Peyer's patch (tissue), 4 donors: Measurements from ENCODE around the gene STXBP1. TPM values are rescaled to one million over a fixed set of nuclear protein-coding genes. Genes with fewer than 3 reads are reported as not detected.

Experiments
- DNase-seq, 3 donors: peaks; one replicate each; pipeline ENCODE4 v3.0.0-alpha.2; 2017 to 2019
- H3K27ac ChIP-seq, 4 donors: fragments of 200-600 bp; sonication (generic); one replicate each; pipeline ENCODE4 v1.5.1; 2016 to 2019
- H3K27me3 ChIP-seq, 2 donors: fragments of 200-600 bp; sonication (generic); one replicate each; pipeline ENCODE4 v1.5.1; 2019
- H3K36me3 ChIP-seq, 3 donors: fragments of 200-600 bp; sonication (generic); one replicate each; pipeline ENCODE4 v1.5.1; 2016 to 2019
- H3K4me1 ChIP-seq, 4 donors: fragments of 200-600 bp; sonication (generic); one replicate each; pipeline ENCODE4 v1.5.1; 2016 to 2019
- H3K4me3 ChIP-seq, 4 donors: fragments of 200-600 bp; sonication (generic); 1 replicate in 3 of 4; 2 replicates in 1 of 4; pipeline ENCODE4 v1.5.1; 2016 to 2019; ENCODE audit warnings: mild to moderate bottlenecking in 1 of 4
- H3K9me3 ChIP-seq, 4 donors: fragments of 200-600 bp; sonication (generic); one replicate each; pipeline ENCODE4 v1.5.1; 2016 to 2019; ENCODE audit warnings: mild to moderate bottlenecking in 1 of 4
- POLR2A ChIP-seq, 2 donors: fragments of 450-650 bp; IDR thresholded peaks; one replicate each; pipeline ENCODE4 v1.5.1; 2017; ENCODE audit warnings: antibody characterized with exemption in 2 of 2, mild to moderate bottlenecking in 2 of 2, moderate library complexity in 2 of 2
- total RNA-seq, 4 donors: library from RNA; depleted of rRNA; stranded (reverse); fragments of >200 nt; gene quantifications; one replicate each; pipeline ENCODE4 v1.1.0, GENCODE V29; 2016
- TF ChIP-seq, protein P1 (sequence below), 6 experiments: fragments of 450-650 bp in 4 of 6; fragments of 200-600 bp in 2 of 6; sonication (generic) in 1 of 6; IDR thresholded peaks; one replicate each; pipeline ENCODE4 v1.5.1; 2017 to 2019; ENCODE audit warnings: antibody characterized with exemption in 6 of 6, mild to moderate bottlenecking in 3 of 6, moderate library complexity in 1 of 6

Gene STXBP1
- total RNA-seq, 4 donors from 2014 or later = 4.4 to 90.8 (median 12.6) TPM

DNA sequence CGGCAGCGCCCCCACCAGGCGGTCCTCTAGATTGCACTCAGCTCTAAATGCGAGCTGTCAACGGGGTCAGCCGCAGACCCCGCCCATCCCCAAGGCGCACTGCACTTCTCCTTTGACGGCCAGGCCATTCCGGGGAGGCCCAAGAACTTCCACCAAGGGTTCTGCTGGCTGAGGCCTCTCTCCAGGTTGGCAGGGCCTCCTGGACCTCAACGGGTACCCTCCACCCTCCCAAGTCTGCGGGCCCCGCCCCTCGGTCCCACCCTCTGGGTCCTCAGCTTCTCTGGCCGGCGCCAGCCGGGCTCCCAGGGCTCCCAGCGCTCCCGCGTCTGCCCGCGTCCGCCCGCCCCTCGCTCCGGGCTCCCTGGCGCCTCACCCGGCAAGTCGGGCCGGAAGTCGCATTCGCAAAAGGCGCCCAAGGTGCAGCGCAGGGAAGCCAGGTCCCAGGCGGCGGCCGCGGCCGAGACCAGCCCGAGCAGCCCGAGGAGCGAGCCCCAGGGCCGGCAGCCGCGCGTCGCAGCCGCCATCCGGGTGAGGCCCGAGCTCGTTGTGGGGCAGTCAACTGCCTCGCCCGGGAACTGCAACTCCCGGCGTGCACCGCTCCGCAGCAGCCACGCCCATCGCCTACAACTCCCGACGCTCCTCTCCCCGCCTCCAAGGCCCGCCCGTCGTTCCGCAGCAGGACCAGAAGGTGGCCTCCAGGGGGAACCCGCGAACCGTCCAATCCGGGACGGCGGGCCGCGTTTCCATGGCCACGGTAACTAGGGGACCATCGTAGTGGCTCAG, 122.9 kb downstream of the STXBP1 start, which contains the start of gene TOR2A:
Gene TOR2A, minus strand, starts transcription at position 548 of the 783 bp plus-strand sequence. Its CDS starts 24 bp downstream, at position 524.
- TF ChIP-seq, protein P1, sequence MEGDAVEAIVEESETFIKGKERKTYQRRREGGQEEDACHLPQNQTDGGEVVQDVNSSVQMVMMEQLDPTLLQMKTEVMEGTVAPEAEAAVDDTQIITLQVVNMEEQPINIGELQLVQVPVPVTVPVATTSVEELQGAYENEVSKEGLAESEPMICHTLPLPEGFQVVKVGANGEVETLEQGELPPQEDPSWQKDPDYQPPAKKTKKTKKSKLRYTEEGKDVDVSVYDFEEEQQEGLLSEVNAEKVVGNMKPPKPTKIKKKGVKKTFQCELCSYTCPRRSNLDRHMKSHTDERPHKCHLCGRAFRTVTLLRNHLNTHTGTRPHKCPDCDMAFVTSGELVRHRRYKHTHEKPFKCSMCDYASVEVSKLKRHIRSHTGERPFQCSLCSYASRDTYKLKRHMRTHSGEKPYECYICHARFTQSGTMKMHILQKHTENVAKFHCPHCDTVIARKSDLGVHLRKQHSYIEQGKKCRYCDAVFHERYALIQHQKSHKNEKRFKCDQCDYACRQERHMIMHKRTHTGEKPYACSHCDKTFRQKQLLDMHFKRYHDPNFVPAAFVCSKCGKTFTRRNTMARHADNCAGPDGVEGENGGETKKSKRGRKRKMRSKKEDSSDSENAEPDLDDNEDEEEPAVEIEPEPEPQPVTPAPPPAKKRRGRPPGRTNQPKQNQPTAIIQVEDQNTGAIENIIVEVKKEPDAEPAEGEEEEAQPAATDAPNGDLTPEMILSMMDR (IDR thresholded peaks at IDR 0.05) = peak; percentile 93 to 99 (median 98)
- peak; percentile 87 to 90 for TF ChIP-seq POLR2A (IDR thresholded peaks at IDR 0.05)
- peak; percentile 96 to 98 (median 98) for DNase-seq
- Histone ChIP-seq H3K4me1 (peaks cover 0 to 7% (median 4%) of the 10 kb centered on the region in 4 donors), H3K9me3 (no peaks in the 10 kb centered on the region), H3K27me3 (no peaks in the 10 kb centered on the region), H3K4me3 (peak within 1 kb of the TSS; percentile 51 to 84 (median 69)), H3K36me3 (peaks cover 0 to 20% (median 0%) of the 10 kb centered on the region in 3 donors), H3K27ac (peak within 1 kb of the TSS; percentile 85 to 97 (median 92))

GRCh38 chr9:127735530-127736185, 123.6 kb downstream of the STXBP1 start:
- Histone ChIP-seq H3K4me1 (peaks cover 0 to 14% (median 4%) of the 10 kb centered on the region in 4 donors), H3K36me3 (peaks cover 0 to 20% (median 0%) of the 10 kb centered on the region in 3 donors), H3K27ac (peak overlapping the region in 2 of 4 donors; percentile 90 to 93), H3K27me3 (no peaks in the 10 kb centered on the region), H3K4me3 (no peak overlapping the region), H3K9me3 (no peaks in the 10 kb centered on the region)
- no peak for DNase-seq
- TF ChIP-seq, protein P1 (IDR thresholded peaks at IDR 0.05) = no peak
- no peak for TF ChIP-seq POLR2A (IDR thresholded peaks at IDR 0.05)

- Histone ChIP-seq H3K27ac (no peak overlapping the region), H3K36me3 (peaks cover 0 to 4% (median 0%) of the 10 kb centered on the region in 3 donors), H3K27me3 (peaks cover 0 to 11% of the 10 kb centered on the region in 2 donors), H3K4me3 (no peak overlapping the region), H3K4me1 (peaks cover 0 to 22% (median 4%) of the 10 kb centered on the region in 4 donors), H3K9me3 (no peaks in the 10 kb centered on the region)
- no peak for DNase-seq
- TF ChIP-seq, protein P1 (IDR thresholded peaks at IDR 0.05) = no peak
- TF ChIP-seq POLR2A (IDR thresholded peaks at IDR 0.05) = no peak
These were observed 126.6 kb downstream of the STXBP1 start for GRCh38 chr9:127738666-127739065.

DNA sequence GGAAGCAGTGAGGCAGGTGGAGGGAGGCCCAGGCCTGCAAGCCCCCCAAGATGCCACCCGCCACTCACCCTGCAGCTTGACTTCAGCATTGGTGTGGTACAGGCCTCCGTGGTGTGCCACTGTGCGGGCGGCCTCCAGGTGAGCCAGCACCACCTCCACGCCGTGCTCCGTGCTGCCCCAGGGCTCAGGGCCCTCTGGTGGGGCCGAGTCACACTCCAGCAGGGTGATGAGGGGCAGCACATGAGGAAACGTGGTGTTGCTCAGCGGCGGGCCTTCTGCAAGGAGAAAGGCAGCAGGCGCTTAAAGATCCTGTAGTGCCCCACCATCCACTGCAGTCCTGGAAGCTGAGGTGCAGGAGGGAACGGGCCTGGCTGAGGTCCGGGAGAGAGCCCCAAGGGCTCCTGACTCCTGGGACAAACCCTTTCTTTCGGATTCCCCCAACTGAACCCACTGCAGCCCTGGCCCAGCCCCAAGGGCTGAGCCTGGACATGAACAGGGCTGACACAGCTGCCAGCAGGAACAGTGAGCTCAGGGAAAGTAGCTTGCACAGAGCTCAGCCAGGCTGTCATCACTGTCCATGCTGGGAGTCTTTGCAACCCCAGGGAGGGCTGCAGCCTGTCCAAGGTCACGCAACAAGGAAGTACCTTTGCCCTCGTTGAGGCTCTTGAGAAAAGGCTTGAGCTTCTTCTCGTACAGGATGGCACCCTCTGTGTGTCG, 127.7 kb downstream of the STXBP1 start:
- Histone ChIP-seq H3K27me3 (peaks cover 0 to 11% of the 10 kb centered on the region in 2 donors), H3K4me3 (no peak overlapping the region), H3K27ac (peak overlapping the region in 2 of 4 donors; percentile 49 to 56), H3K4me1 (peaks cover 0 to 16% (median under 1%) of the 10 kb centered on the region in 4 donors), H3K36me3 (peaks cover 0 to 4% (median 0%) of the 10 kb centered on the region in 3 donors), H3K9me3 (no peaks in the 10 kb centered on the region)
- TF ChIP-seq, protein P1 (IDR thresholded peaks at IDR 0.05) = no peak
- no peak for TF ChIP-seq POLR2A (IDR thresholded peaks at IDR 0.05)
- no peak for DNase-seq

- TF ChIP-seq, protein P1 (IDR thresholded peaks at IDR 0.05) = no peak
- no peak for TF ChIP-seq POLR2A (IDR thresholded peaks at IDR 0.05)
- Histone ChIP-seq H3K9me3 (no peaks in the 10 kb centered on the region), H3K4me1 (peaks cover 0 to 16% (median 0%) of the 10 kb centered on the region in 4 donors), H3K27ac (no peak overlapping the region), H3K36me3 (peaks cover 0 to 4% (median 0%) of the 10 kb centered on the region in 3 donors), H3K27me3 (peaks cover 0 to 11% of the 10 kb centered on the region in 2 donors), H3K4me3 (no peak overlapping the region)
- peak in 2 of 3 donors; percentile 63 to 66 for DNase-seq
These were observed 129.9 kb downstream of the STXBP1 start for GRCh38 chr9:127741831-127742434.
